GM20000 (cell line): ENCODE data around the gene BSND.

Experiments used
- DNase-seq: peaks from one replicate; pipeline ENCODE4 v3.0.0; 2012; ENCODE audit warnings: low spot score
- TF ChIP-seq, protein P1 (sequence below): IDR thresholded peaks from 2 replicates; pipeline ENCODE4 v1.5.1; 2012; ENCODE audit warnings: mild to moderate bottlenecking, control low read depth; ENCODE audit errors: extremely low read depth, missing control alignments

Gene BSND

GRCh38 chr1:54988975-54989374, 9.8 kb upstream of the BSND start:
- TF ChIP-seq, protein P1, sequence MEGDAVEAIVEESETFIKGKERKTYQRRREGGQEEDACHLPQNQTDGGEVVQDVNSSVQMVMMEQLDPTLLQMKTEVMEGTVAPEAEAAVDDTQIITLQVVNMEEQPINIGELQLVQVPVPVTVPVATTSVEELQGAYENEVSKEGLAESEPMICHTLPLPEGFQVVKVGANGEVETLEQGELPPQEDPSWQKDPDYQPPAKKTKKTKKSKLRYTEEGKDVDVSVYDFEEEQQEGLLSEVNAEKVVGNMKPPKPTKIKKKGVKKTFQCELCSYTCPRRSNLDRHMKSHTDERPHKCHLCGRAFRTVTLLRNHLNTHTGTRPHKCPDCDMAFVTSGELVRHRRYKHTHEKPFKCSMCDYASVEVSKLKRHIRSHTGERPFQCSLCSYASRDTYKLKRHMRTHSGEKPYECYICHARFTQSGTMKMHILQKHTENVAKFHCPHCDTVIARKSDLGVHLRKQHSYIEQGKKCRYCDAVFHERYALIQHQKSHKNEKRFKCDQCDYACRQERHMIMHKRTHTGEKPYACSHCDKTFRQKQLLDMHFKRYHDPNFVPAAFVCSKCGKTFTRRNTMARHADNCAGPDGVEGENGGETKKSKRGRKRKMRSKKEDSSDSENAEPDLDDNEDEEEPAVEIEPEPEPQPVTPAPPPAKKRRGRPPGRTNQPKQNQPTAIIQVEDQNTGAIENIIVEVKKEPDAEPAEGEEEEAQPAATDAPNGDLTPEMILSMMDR: no peak
- no peak for DNase-seq

- no peak for DNase-seq
- TF ChIP-seq, protein P1: no peak
These were observed 9.3 kb upstream of the BSND start for GRCh38 chr1:54989473-54989872.

DNA sequence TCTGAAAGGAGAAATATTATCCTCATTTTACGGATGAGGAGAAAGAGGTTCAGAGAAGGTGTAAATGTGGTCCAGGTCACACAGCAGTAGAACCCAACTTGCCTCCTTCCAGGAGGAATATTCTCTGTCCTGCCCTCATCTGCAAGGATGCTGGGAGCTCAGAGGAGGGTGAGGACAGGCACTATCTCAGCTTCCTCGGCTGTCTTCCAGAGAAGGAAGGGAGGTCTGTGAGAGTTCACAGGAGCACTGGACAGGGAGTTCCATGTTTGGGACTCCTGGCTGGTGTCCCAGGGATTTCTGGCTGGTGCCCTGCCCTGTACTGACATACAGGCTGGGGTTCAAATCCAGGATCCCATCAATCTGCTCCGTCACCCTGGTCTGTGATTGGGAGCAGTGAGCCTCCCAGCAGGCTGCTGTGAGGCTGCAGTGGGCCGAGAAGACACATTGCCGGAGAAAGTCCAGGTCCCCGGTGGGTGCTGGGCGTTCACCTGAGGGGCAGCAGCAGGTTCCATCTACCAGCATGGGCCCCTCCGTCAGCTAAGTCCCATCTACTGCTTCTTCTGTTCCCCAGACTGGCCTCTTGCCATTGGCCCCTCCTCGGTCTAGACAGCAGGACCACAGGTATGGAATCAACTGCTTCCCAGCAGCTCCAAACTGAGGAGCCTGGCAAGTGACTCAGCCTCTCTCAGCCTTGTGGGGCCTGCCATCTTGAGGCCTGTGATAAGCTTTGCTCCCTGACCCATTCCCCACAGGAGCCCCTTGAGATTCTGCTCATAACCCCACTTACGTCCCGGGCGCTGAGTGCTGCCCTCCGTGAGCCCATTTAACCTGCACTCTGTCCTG, 8.5 kb upstream of the BSND start:
- no peak for DNase-seq
- TF ChIP-seq, protein P1: no peak

DNA sequence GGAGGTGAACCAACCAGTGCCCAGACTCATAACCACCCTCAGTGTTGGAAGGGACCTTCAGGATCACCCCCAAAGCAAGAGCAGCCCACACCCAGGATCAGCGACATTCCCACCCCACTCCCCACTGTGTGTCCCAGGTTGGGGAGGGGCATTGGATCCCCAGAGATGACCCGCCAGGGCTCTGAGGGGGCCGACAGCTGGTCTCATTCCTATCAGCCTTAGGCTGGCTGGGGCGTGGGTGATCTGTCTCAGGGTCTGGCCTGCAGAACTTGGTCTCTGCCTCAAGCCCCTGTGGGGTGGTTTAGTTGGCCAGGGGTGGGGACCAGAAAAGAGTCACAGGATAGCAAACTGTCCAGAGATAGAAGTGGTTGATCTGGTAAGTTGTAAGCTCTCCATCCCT, 7.8 kb upstream of the BSND start:
- TF ChIP-seq, protein P1: no peak
- no peak for DNase-seq

DNA sequence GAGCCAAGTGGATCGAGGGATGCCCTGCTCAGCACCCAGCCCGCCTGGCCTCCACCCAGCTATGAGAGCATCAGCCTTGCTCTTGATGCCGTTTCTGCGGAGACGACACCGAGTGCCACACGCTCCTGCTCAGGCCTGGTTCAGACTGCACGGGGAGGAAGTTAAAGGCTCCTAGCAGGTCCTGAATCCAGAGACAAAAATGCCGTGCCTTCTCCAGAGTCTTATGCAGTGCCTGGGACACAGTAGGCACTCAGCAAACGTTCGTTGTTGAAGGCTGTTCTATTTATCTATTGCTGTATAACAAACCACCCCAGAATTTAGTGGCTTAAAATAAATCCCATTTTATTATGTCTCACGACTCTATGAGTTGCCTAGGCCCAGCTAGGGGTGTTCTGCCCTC, 6.8 kb upstream of the BSND start:
- TF ChIP-seq, protein P1: no peak
- DNase-seq: no peak

- no peak for DNase-seq
- TF ChIP-seq, protein P1: no peak
These were observed 5.6 kb upstream of the BSND start for GRCh38 chr1:54993140-54993539.

DNA sequence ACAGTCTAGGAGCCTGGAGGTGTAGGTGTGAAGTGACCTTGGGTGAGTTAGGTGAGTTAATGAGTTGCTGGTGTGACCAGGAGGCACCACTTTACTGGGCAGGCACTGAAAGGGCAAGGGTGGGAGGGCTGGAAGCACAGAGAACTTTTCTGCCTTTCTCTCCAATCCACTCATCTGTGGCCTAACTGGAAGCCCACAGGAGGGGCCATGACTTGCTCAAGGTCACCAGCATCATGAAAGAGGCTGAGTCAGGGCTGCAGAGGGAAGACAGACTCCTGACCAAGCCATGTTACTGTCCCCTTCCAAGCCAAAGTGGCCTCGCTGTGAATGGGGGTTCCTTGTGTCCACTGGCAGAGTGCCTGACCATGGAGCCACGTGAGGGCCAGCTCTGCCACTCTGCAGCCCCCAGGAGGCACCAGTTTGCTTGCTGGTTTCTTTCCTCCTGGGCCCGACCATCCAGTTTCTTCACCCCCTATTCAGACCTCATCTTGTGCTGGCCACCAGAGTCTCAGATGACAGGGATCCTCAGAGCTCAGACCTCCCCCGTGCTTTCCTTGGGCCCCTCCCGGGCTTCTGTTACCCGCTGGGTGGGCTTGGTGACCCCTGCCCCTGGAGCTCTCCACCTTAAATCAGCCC, 4.3 kb upstream of the BSND start:
- DNase-seq: no peak
- TF ChIP-seq, protein P1: no peak
